CD4-positive, alpha-beta T cell (primary cell): ENCODE data around the gene NOP53. TPM values are rescaled to one million over a fixed set of nuclear protein-coding genes. Genes with fewer than 3 reads are reported as not detected.
A peak's percentile ranks its signal among the peaks of the same experiment; 100 is the strongest.
"Not testable (repeated sequence)": the region's sequence is repeated elsewhere in the genome, so short reads cannot be mapped to it uniquely, and the experiment has no call there.

Source experiments
- ATAC-seq: fragments of 200-7000 bp; cut with Tn5 transposase; one replicate; pipeline ENCODE4 v1.10.0; 2022; ENCODE audit warnings: mild to moderate bottlenecking; ENCODE audit not compliant: poor library complexity
- CTCF ChIA-PET: fragments of 350-600 bp; sonication (Branson Sonifier 250); formaldehyde crosslinking; loops from one replicate; lab custom pipeline; 2021; ENCODE audit warnings: antibody characterized with exemption, inconsistent platforms; lab: Charles Lee
- POLR2A ChIA-PET: fragments of 350-600 bp; sonication (Branson Sonifier 250); formaldehyde crosslinking; loops from one replicate; lab custom pipeline; 2021; ENCODE audit warnings: antibody characterized with exemption, inconsistent platforms; lab: Charles Lee
- DNase-seq, 14 experiments: peaks; one replicate each; pipeline ENCODE4 v3.0.0-alpha.2; 2013 to 2020; ENCODE audit warnings: mixed read lengths in 2 of 14
- H3K27ac ChIP-seq, 2 donors: one replicate each; pipeline versions ENCODE4 v1.5.1 to v1.7.0; 2013; ENCODE audit warnings: low read length in 2 of 2, low read depth in 1 of 2, mild to moderate bottlenecking in 1 of 2
- H3K27me3 ChIP-seq, 2 experiments: 1 replicate in 1 of 2; 2 replicates in 1 of 2; pipeline versions ENCODE4 v1.6.1 to v1.7.0; 2013; ENCODE audit warnings: low read length in 2 of 2, control low read depth in 1 of 2, mild to moderate bottlenecking in 1 of 2, moderate library complexity in 1 of 2; ENCODE audit not compliant: insufficient read depth in 2 of 2, control insufficient read depth in 1 of 2
- H3K36me3 ChIP-seq: one replicate; pipeline ENCODE4 v1.6.1; 2013; ENCODE audit warnings: low read length, control low read depth; ENCODE audit not compliant: insufficient read depth
- H3K4me1 ChIP-seq: one replicate; pipeline ENCODE4 v1.6.1; 2013; ENCODE audit warnings: low read length, control low read depth; ENCODE audit not compliant: insufficient read depth
- H3K4me3 ChIP-seq: one replicate; pipeline ENCODE4 v1.5.1; 2013; ENCODE audit warnings: mild to moderate bottlenecking, low read length, moderate library complexity
- H3K9me3 ChIP-seq, 2 experiments: 1 replicate in 1 of 2; 2 replicates in 1 of 2; pipeline versions ENCODE4 v1.6.1 to v1.7.0; 2013; ENCODE audit warnings: low read length in 2 of 2, mild to moderate bottlenecking in 2 of 2, control low read depth in 1 of 2, moderate library complexity in 1 of 2; ENCODE audit not compliant: control insufficient read depth in 1 of 2, insufficient read depth in 1 of 2
- H3K27ac Mint-ChIP-seq: one replicate; pipeline ENCODE4 v1.8.0; 2020; ENCODE audit warnings: mixed read lengths
- H3K27me3 Mint-ChIP-seq: one replicate; pipeline ENCODE4 v1.8.0; 2021; ENCODE audit warnings: mixed read lengths
- H3K36me3 Mint-ChIP-seq: one replicate; pipeline ENCODE4 v1.8.0; 2021; ENCODE audit warnings: low read depth, mixed read lengths
- H3K4me1 Mint-ChIP-seq: one replicate; pipeline ENCODE4 v1.8.0; 2021; ENCODE audit warnings: low read depth, mixed read lengths
- H3K4me3 Mint-ChIP-seq: one replicate; pipeline ENCODE4 v1.8.0; 2020; ENCODE audit warnings: mild to moderate bottlenecking, mixed read lengths
- H3K9me3 Mint-ChIP-seq: one replicate; pipeline ENCODE4 v1.8.0; 2020; ENCODE audit warnings: mixed read lengths
- CTCF ChIP-seq: fragments of 200-600 bp; IDR thresholded peaks from one replicate; pipeline ENCODE4 v1.8.0; 2022; ENCODE audit warnings: antibody characterized with exemption, mild to moderate bottlenecking
- intact Hi-C, 2 experiments: fragments of 100-400 bp; cut with DNase I in 1 of 2; cut with micrococcal nuclease in 1 of 2; formaldehyde crosslinking; loops; one replicate each; pipeline versions ENCODE4 v1.15.1 to v1.9.0; 2023 to 2025; cut with DNase I, micrococcal nuclease
- total RNA-seq, 174 experiments: library from RNA in 2 of 174; stranded (reverse) in 2 of 174; gene quantifications; one replicate each; pipeline ENCODE4 v1.2.3 and lab custom pipeline; 2021 to 2026

The NOP53 gene
- total RNA-seq, 2 experiments from 2014 or later, result 1,074 to 1,154 TPM

- Histone ChIP-seq H3K27me3 (peaks cover 27 to 29% of the 10 kb centered on the region in 2 experiments), H3K36me3 (no peaks in the 10 kb centered on the region), H3K4me3 (no peak overlapping the region), H3K27ac (no peak overlapping the region), H3K9me3 (peaks cover 11 to 18% of the 10 kb centered on the region in 2 experiments), H3K4me1 (peaks cover 9% of the 10 kb centered on the region)
- TF ChIP-seq CTCF, result no peak
- ChIA-PET POLR2A (no interaction called here), CTCF (interaction anchor here (3.6 kb wide), 1 partner anchor 275 kb away, joined by 10 read pairs; no protein-coding TSS in a partner anchor)
- peaks cover 47% of the 10 kb centered on the region for H3K27me3 Mint-ChIP-seq
- DNase-seq (no peak), ATAC-seq (no peak)
- H3K9me3 Mint-ChIP-seq, result no peaks in the 10 kb centered on the region
- H3K4me3 Mint-ChIP-seq, result no peak overlapping the region
- H3K36me3 Mint-ChIP-seq, result no peaks in the 10 kb centered on the region
- H3K27ac Mint-ChIP-seq, result no peak overlapping the region
- intact Hi-C loops, result loop anchor here in 1 of 2 experiments (2.0 kb wide), 1 partner anchor 77 kb away; no protein-coding TSS in a partner anchor
- peaks cover 4% of the 10 kb centered on the region for H3K4me1 Mint-ChIP-seq
Measured at GRCh38 chr19:47711652-47712242, 33.6 kb upstream of the NOP53 start.

GRCh38 chr19:47713046-47714021 lies 32.0 kb upstream of the NOP53 start, which contains the start of gene EHD2:
EHD2 (plus strand) TSS chr19:47713422; CDS start chr19:47716613, 3,191 bp downstream.
- Histone ChIP-seq H3K27me3 (peaks cover 22 to 24% of the 10 kb centered on the region in 2 experiments), H3K36me3 (no peaks in the 10 kb centered on the region), H3K27ac (no peak within 1 kb of the TSS), H3K4me3 (no peak within 1 kb of the TSS), H3K9me3 (peaks cover 11 to 15% of the 10 kb centered on the region in 2 experiments), H3K4me1 (peaks cover 5% of the 10 kb centered on the region)
- DNase-seq, result peak in 10 of 14 experiments; percentile 9 to 62 (median 27)
- intact Hi-C loops, result loop anchor here (1.0 to 2.0 kb wide), 3 partner anchors 30 to 77 kb away; no protein-coding TSS in a partner anchor
- H3K4me3 Mint-ChIP-seq, result no peak within 1 kb of the TSS
- no peaks in the 10 kb centered on the region for H3K9me3 Mint-ChIP-seq
- peak; percentile 78 for TF ChIP-seq CTCF
- ChIA-PET POLR2A (no interaction called here), CTCF (interaction anchor here (0.6 to 3.6 kb wide), 13 partner anchors 13 to 364 kb away, joined by 3 to 10 read pairs (median 4); partner anchors contain the start of genes DHX34, NAPA and NOP53)
- ATAC-seq, result peak; percentile 34
- peaks cover 49% of the 10 kb centered on the region for H3K27me3 Mint-ChIP-seq
- H3K4me1 Mint-ChIP-seq, result peaks cover 4% of the 10 kb centered on the region
- no peaks in the 10 kb centered on the region for H3K36me3 Mint-ChIP-seq
- no peak within 1 kb of the TSS for H3K27ac Mint-ChIP-seq

- Histone ChIP-seq H3K27me3 (peaks cover 22 to 24% of the 10 kb centered on the region in 2 experiments), H3K4me1 (peaks cover 5% of the 10 kb centered on the region), H3K9me3 (peaks cover 11 to 15% of the 10 kb centered on the region in 2 experiments), H3K36me3 (no peaks in the 10 kb centered on the region), H3K4me3 (no peak overlapping the region), H3K27ac (no peak overlapping the region)
- no peak for TF ChIP-seq CTCF
- Mint-ChIP-seq H3K27me3 (peaks cover 49% of the 10 kb centered on the region), H3K4me3 (no peak overlapping the region), H3K9me3 (no peaks in the 10 kb centered on the region), H3K27ac (no peak overlapping the region), H3K4me1 (peaks cover 4% of the 10 kb centered on the region), H3K36me3 (no peaks in the 10 kb centered on the region)
- ATAC-seq (no peak), DNase-seq (no peak)
- intact Hi-C loops, result no loop called here
- CTCF ChIA-PET, result interaction anchor here (1.0 to 3.6 kb wide), 3 partner anchors 29 to 278 kb away, joined by 4 to 10 read pairs (median 8); no protein-coding TSS in a partner anchor
- POLR2A ChIA-PET, result no interaction called here
Measured at GRCh38 chr19:47714339-47714738, 31.0 kb upstream of the NOP53 start.

GRCh38 chr19:47714855-47715254 lies 30.5 kb upstream of the NOP53 start:
- DNase-seq, H3K4me3 ChIP-seq, ATAC-seq, H3K36me3 Mint-ChIP-seq, H3K4me1 ChIP-seq, H3K4me3 Mint-ChIP-seq, H3K36me3 ChIP-seq, H3K9me3 Mint-ChIP-seq, H3K27ac ChIP-seq, POLR2A ChIA-PET, intact Hi-C loops, H3K27ac Mint-ChIP-seq, H3K4me1 Mint-ChIP-seq: not testable (repeated sequence)
- Histone ChIP-seq H3K27me3 (peaks cover 22 to 24% of the 10 kb centered on the region in 2 experiments), H3K9me3 (peaks cover 11 to 15% of the 10 kb centered on the region in 2 experiments)
- peaks cover 52% of the 10 kb centered on the region for H3K27me3 Mint-ChIP-seq
- CTCF ChIA-PET, result interaction anchor here (1.0 kb wide), 1 partner anchor 75 kb away, joined by 4 read pairs; no protein-coding TSS in a partner anchor
